SU-DHL-6 (cell line): ENCODE results near the gene MYO18A.

ENCODE experiments used
- EZH2phosphoT487 ChIP-seq: fragments of 200-600 bp; sonication (generic), shearing (Covaris generic); conservative IDR thresholded peaks from 2 replicates; pipeline ENCODE4 v1.6.1; 2018; ENCODE audit warnings: mild to moderate bottlenecking, antibody characterized with exemption, low read length, moderate library complexity, mixed read lengths
- TF ChIP-seq, protein P1 (sequence below): fragments of 200-600 bp; sonication (generic); IDR thresholded peaks from one replicate; pipeline ENCODE4 v1.5.1; 2017; ENCODE audit warnings: antibody characterized with exemption, mild to moderate bottlenecking, low read length, moderate library complexity; ENCODE audit not compliant: insufficient read depth, poor library complexity, severe bottlenecking

DNA sequence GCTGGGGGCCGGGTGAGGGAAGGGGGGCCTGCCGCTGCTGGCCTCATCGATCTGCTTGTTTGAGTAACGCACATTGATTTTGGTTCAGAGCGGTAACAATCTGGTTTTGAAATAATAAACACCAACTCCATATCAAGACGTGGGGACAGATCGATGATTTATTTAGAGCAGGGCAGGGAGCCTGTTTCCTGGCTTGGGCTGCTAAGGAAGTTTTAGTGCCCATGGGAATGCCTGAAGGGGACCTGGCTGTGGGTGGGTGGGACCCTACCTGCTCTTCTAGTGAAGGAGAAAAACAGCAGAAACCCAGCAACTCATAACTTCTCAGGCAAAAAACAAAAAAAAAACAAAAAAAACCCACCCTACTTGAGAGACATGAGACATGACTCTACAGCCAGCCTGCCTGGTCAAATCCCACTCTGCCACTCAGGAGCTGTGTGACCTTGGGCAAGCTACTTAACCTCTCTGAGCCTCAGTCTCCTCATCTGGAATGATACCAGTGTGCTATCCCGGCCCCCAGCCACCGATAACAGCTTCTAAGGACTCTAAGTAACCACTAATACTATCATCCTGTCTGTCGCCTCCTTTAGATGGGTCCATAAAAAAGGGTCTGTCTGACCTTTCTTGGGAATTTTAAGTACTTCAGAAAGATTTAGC is 71.2 kb downstream of the MYO18A start:
- TF ChIP-seq, protein P1, sequence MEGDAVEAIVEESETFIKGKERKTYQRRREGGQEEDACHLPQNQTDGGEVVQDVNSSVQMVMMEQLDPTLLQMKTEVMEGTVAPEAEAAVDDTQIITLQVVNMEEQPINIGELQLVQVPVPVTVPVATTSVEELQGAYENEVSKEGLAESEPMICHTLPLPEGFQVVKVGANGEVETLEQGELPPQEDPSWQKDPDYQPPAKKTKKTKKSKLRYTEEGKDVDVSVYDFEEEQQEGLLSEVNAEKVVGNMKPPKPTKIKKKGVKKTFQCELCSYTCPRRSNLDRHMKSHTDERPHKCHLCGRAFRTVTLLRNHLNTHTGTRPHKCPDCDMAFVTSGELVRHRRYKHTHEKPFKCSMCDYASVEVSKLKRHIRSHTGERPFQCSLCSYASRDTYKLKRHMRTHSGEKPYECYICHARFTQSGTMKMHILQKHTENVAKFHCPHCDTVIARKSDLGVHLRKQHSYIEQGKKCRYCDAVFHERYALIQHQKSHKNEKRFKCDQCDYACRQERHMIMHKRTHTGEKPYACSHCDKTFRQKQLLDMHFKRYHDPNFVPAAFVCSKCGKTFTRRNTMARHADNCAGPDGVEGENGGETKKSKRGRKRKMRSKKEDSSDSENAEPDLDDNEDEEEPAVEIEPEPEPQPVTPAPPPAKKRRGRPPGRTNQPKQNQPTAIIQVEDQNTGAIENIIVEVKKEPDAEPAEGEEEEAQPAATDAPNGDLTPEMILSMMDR = no peak
- TF ChIP-seq EZH2phosphoT487 = no peak
